Measurements from ENCODE around the gene RAB4B. TPM values are rescaled to one million over a fixed set of nuclear protein-coding genes. Genes with fewer than 3 reads are reported as not detected.

The RAB4B gene
- total and polyA plus RNA-seq, 2 experiments from 2014 or later, result 27.4 to 29.0 TPM

GRCh38 chr19:40781140-40781539, 3.1 kb downstream of the RAB4B start:
- no peak overlapping the region; the same call in 2 of the 3 replicates for H3K4me3 Mint-ChIP-seq
- peaks cover 19% of the 10 kb centered on the region for H3K4me1 Mint-ChIP-seq

More at GRCh38 chr19:40781140-40781539, 3.1 kb downstream of the RAB4B start:
- TF ChIP-seq CREB1 (CRISPR knock-in tag; IDR thresholded peaks at IDR 0.05; ENCODE audit: low read depth) (no peak), EZH2 (IDR thresholded peaks at IDR 0.05; ENCODE audit: low read depth, unreplicated experiment) (no peak), JUNB (IDR thresholded peaks at IDR 0.05; ENCODE audit: unreplicated experiment) (no peak), ZNF462 (CRISPR knock-in tag; IDR thresholded peaks at IDR 0.05) (no peak), ZNF114 (CRISPR knock-in tag; IDR thresholded peaks at IDR 0.05) (no peak), REST (IDR thresholded peaks at IDR 0.05; ENCODE audit: unreplicated experiment) (no peak), CTCF (conservative IDR thresholded peaks at IDR 0.05; ENCODE audit: low read depth in 2 of 2) (no peak), POLR2AphosphoS5 (IDR thresholded peaks at IDR 0.05; ENCODE audit: low read depth) (no peak), NANOG (IDR thresholded peaks at IDR 0.05; ENCODE audit: borderline replicate concordance) (no peak), STAT1 (IDR thresholded peaks at IDR 0.05; ENCODE audit: unreplicated experiment) (no peak), EZH2phosphoT487 (IDR thresholded peaks at IDR 0.05; ENCODE audit: unreplicated experiment) (no peak), ZNF331 (CRISPR knock-in tag; IDR thresholded peaks at IDR 0.05; ENCODE audit: low read depth) (no peak)
- H3K4me2 ChIP-seq, result no peak overlapping the region
- H2AFZ ChIP-seq, result no peak overlapping the region
- no peak for DNase-seq (ENCODE audit: low spot score)
- no peak overlapping the region for H3K4me3 ChIP-seq
- H3K27me3 ChIP-seq (ENCODE audit: insufficient read depth), result no peaks in the 10 kb centered on the region
- peaks cover 12% of the 10 kb centered on the region for H3K36me3 Mint-ChIP-seq (ENCODE audit: low read depth)
- ATAC-seq, result no peak
- H3K4me1 ChIP-seq (ENCODE audit: insufficient read depth), result peaks cover 11% of the 10 kb centered on the region
- H3K9me2 ChIP-seq (ENCODE audit: insufficient read depth), result no peaks in the 10 kb centered on the region
- H3K36me3 ChIP-seq (ENCODE audit: insufficient read depth), result no peaks in the 10 kb centered on the region
- no peak overlapping the region for H3K27ac Mint-ChIP-seq
- no peaks in the 10 kb centered on the region for H4K20me1 ChIP-seq (replicated peaks; ENCODE audit: insufficient read depth)
- no peaks in the 10 kb centered on the region; the same call in 1 of the 3 replicates for H3K9me3 Mint-ChIP-seq
- peaks cover 5% of the 10 kb centered on the region; the same call in 1 of the 2 replicates for H3F3A ChIP-seq (replicated peaks; ENCODE audit: low read depth)
- no peak overlapping the region for H3K27ac ChIP-seq (ENCODE audit: low read depth)
- H3K79me2 ChIP-seq (replicated peaks; ENCODE audit: insufficient read depth), result peaks cover 5% of the 10 kb centered on the region
- peaks cover 13% of the 10 kb centered on the region for H3K27me3 Mint-ChIP-seq (ENCODE audit: insufficient read depth, low read depth, poor library complexity)
